OCI-LY7 (cell line): Measurements from ENCODE around the gene ATP5F1E. TPM values are rescaled to one million over a fixed set of nuclear protein-coding genes. Genes with fewer than 3 reads are reported as not detected.

Experiments
- BruUV-seq: library from RNA; stranded (reverse); fragments of 400-500 nt; replicated peaks from 2 replicates; lab custom pipeline; 2021; lab: Mats Ljungman, UMichigan
- CTCF ChIA-PET: fragments of 300-600 bp; sonication (Branson Sonifier 250); formaldehyde crosslinking; loops from one replicate; lab custom pipeline; 2022; ENCODE audit warnings: antibody characterized with exemption; ENCODE audit not compliant: unreplicated experiment; lab: Charles Lee
- POLR2A ChIA-PET: fragments of 300-600 bp; sonication (Branson Sonifier 250); formaldehyde crosslinking; loops from one replicate; lab custom pipeline; 2022; ENCODE audit warnings: antibody characterized with exemption; lab: Charles Lee
- DNase-seq: peaks from one replicate; pipeline ENCODE4 v3.0.0-alpha.2; 2015; ENCODE audit warnings: low spot score
- H2AFZ ChIP-seq: fragments of 200-600 bp; sonication (generic), shearing (Covaris generic); 2 replicates; pipeline ENCODE4 v1.6.1; 2014; ENCODE audit warnings: mild to moderate bottlenecking, antibody characterized with exemption, low read length, moderate library complexity
- H3K27ac ChIP-seq: fragments of 200-600 bp; sonication (generic); 2 replicates; pipeline ENCODE4 v1.5.1; 2014; ENCODE audit warnings: mixed run types, low read depth, mild to moderate bottlenecking, moderate library complexity, low read length, inconsistent platforms; ENCODE audit not compliant: poor library complexity, severe bottlenecking
- H3K36me3 ChIP-seq: fragments of 200-600 bp; sonication (generic); 2 replicates; pipeline ENCODE4 v1.6.1; 2014; ENCODE audit warnings: mild to moderate bottlenecking, antibody characterized with exemption, low read length, moderate library complexity, mixed read lengths; ENCODE audit not compliant: insufficient read depth
- H3K4me1 ChIP-seq: fragments of 200-600 bp; sonication (generic); 2 replicates; pipeline ENCODE4 v1.5.1; 2014; ENCODE audit warnings: mild to moderate bottlenecking, low read length; ENCODE audit not compliant: insufficient read depth, poor library complexity, severe bottlenecking
- H3K4me2 ChIP-seq: fragments of 200-600 bp; sonication (generic); 2 replicates; pipeline ENCODE4 v1.6.1; 2014; ENCODE audit warnings: mild to moderate bottlenecking, low read length
- H3K4me3 ChIP-seq: fragments of 200-600 bp; sonication (generic); 2 replicates; pipeline ENCODE4 v1.5.1; 2014; ENCODE audit warnings: mild to moderate bottlenecking, low read depth, low read length; ENCODE audit not compliant: poor library complexity, severe bottlenecking
- H3K79me2 ChIP-seq: fragments of 200-600 bp; sonication (generic); 2 replicates; pipeline ENCODE4 v1.6.1; 2016; ENCODE audit warnings: low read depth, mild to moderate bottlenecking, low read length, moderate library complexity, mixed read lengths; ENCODE audit not compliant: insufficient read depth
- H3K9me2 ChIP-seq: fragments of 200-600 bp; sonication (generic); 2 replicates; pipeline ENCODE4 v1.6.1; 2016; ENCODE audit warnings: mild to moderate bottlenecking, low read length, mixed read lengths; ENCODE audit not compliant: insufficient read depth
- H3K9me3 ChIP-seq: fragments of 200-600 bp; sonication (generic); 2 replicates; pipeline ENCODE4 v1.6.1; 2014; ENCODE audit warnings: mild to moderate bottlenecking, mixed run types, low read length, mixed read lengths
- H4K20me1 ChIP-seq: fragments of 200-600 bp; sonication (generic); 2 replicates; pipeline ENCODE4 v1.6.1; 2014; ENCODE audit warnings: mild to moderate bottlenecking, antibody characterized with exemption, low read length, moderate library complexity, mixed read lengths; ENCODE audit not compliant: insufficient read depth
- EZH2phosphoT487 ChIP-seq: fragments of 200-600 bp; sonication (generic); IDR thresholded peaks from 2 replicates; pipeline ENCODE4 v1.6.1; 2018; ENCODE audit warnings: low read depth, borderline replicate concordance, mild to moderate bottlenecking, mixed run types, antibody characterized with exemption, low read length, moderate library complexity, mixed read lengths
- intact Hi-C: fragments of 100-400 bp; cut with micrococcal nuclease; formaldehyde crosslinking; loops from one replicate; pipeline ENCODE4 v1.10.0; 2022; ENCODE audit not compliant: unreplicated experiment
- total RNA-seq, 2 experiments: library from RNA; depleted of rRNA in 1 of 2; stranded (reverse); fragments of >200 nt in 1 of 2; shearing (Covaris generic) in 1 of 2; gene quantifications; 2 replicates each; pipeline ENCODE4 v1.2.3, GENCODE V29; 2014 to 2022
- TF ChIP-seq, protein P1 (sequence below): fragments of 200-600 bp; sonication (generic); conservative IDR thresholded peaks from 2 replicates; pipeline ENCODE4 v1.5.1; 2014; ENCODE audit warnings: mild to moderate bottlenecking, antibody characterized with exemption, low read length, moderate library complexity, mixed read lengths

The ATP5F1E gene
- total RNA-seq, 2 experiments from 2014 or later: 42.4 to 67.2 TPM

DNA sequence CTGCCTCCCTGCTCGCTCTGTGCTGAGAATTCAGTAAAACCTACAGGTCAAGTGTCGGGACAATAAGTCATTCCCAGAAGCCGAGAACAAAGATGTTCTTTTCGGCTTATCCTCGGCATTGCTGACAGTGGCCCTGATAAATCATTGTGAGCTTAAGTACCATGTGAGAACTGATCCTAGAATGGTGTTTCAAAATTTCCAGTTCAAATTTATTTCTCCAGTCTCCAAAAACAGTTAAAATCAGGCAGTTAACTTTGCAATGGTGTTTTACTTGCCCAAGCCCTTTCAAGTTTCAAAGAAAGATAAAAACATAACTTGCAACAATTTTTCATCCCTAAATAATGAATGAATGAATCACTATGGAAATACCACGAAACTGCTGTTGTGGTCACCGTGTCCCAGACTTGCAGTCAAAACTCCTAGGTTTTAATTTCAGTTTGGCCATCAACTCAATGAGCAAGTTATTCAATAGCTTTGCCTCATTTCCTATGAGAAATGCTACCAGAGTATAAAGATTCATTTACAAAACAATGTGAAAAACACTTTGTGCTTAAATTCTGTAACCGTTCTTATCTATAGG is 4.3 kb downstream of the ATP5F1E start:
- no peak for DNase-seq
- CTCF ChIA-PET: no interaction called here
- peaks cover 36% of the 10 kb centered on the region for H3K4me1 ChIP-seq
- H4K20me1 ChIP-seq: peaks cover 46% of the 10 kb centered on the region
- no peak overlapping the region for H2AFZ ChIP-seq
- no peaks in the 10 kb centered on the region for H3K9me3 ChIP-seq
- POLR2A ChIA-PET: interaction anchor here (1.0 to 1.8 kb wide), 2 partner anchors 10 to 16 kb away, joined by 3 to 6 read pairs; no protein-coding TSS in a partner anchor
- intact Hi-C loops: no loop called here
- no peak overlapping the region for H3K4me2 ChIP-seq
- H3K36me3 ChIP-seq: peaks cover 89% of the 10 kb centered on the region
- no peak overlapping the region for H3K27ac ChIP-seq
- no peaks in the 10 kb centered on the region for H3K9me2 ChIP-seq
- peaks cover 66% of the 10 kb centered on the region for H3K79me2 ChIP-seq
- no TSS peak for BruUV-seq
- TF ChIP-seq EZH2phosphoT487: no peak
- TF ChIP-seq, protein P1, sequence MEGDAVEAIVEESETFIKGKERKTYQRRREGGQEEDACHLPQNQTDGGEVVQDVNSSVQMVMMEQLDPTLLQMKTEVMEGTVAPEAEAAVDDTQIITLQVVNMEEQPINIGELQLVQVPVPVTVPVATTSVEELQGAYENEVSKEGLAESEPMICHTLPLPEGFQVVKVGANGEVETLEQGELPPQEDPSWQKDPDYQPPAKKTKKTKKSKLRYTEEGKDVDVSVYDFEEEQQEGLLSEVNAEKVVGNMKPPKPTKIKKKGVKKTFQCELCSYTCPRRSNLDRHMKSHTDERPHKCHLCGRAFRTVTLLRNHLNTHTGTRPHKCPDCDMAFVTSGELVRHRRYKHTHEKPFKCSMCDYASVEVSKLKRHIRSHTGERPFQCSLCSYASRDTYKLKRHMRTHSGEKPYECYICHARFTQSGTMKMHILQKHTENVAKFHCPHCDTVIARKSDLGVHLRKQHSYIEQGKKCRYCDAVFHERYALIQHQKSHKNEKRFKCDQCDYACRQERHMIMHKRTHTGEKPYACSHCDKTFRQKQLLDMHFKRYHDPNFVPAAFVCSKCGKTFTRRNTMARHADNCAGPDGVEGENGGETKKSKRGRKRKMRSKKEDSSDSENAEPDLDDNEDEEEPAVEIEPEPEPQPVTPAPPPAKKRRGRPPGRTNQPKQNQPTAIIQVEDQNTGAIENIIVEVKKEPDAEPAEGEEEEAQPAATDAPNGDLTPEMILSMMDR: no peak
- no peak overlapping the region for H3K4me3 ChIP-seq

DNA sequence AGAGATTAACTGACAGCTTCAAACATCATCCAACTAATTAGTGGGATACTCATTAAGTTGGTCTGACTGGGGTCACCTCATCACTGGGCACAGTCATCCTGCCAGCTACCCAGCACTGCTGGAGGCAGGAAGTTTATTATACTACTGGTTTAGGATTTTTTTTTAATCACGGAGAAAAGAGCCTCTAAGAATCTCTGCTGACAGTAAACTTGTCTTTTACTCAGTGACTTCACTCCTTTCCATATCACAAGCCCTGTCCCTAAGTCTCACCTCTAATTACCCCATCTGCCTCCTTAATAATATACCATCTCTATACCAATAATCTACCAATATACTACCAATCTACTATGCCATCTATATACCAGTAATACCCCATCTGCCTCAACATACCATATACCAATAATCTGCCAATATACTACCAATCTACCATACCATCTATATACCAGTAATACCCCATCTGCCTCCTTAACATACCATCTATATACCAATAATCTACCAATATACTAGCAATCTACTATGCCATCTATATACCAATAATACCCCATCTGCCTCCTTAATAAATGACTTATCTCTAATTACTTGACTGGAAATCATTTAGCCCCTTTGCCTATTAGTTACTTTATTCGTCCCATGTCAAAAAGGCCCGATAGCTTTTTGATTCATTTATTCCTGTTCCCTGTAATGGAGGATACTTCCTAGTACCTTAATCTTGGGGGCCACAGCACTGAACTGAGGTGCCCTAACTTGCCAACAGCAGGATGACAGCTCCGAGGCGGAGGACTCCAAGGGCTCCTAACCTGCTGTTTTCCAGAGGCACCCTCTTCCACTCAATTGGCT is 5.0 kb downstream of the ATP5F1E start:
- H2AFZ ChIP-seq: no peak overlapping the region
- peaks cover 96% of the 10 kb centered on the region for H3K36me3 ChIP-seq
- POLR2A ChIA-PET: interaction anchor here (1.0 kb wide), 1 partner anchor 17 kb away, joined by 3 read pairs; no protein-coding TSS in a partner anchor
- no peaks in the 10 kb centered on the region for H3K9me2 ChIP-seq
- TF ChIP-seq, protein P1: no peak
- no peak for TF ChIP-seq EZH2phosphoT487
- intact Hi-C loops: no loop called here
- H3K4me3 ChIP-seq: no peak overlapping the region
- H4K20me1 ChIP-seq: peaks cover 46% of the 10 kb centered on the region
- H3K79me2 ChIP-seq: peaks cover 66% of the 10 kb centered on the region
- no peak for DNase-seq
- H3K4me1 ChIP-seq: peaks cover 33% of the 10 kb centered on the region
- H3K4me2 ChIP-seq: no peak overlapping the region
- no peak overlapping the region for H3K27ac ChIP-seq
- no peaks in the 10 kb centered on the region for H3K9me3 ChIP-seq
- CTCF ChIA-PET: interaction anchor here (0.6 kb wide), 1 partner anchor 1602 kb away, joined by 5 read pairs; no protein-coding TSS in a partner anchor
- BruUV-seq: no TSS peak
